NCI-H146 (cell line): ENCODE measurements around the gene ZC3H11A.
"Not testable (repeated sequence)": the region's sequence is repeated elsewhere in the genome, so short reads cannot be mapped to it uniquely, and the experiment has no call there.

Source experiments
- DNase-seq: peaks from one replicate; lab custom pipeline; 2025; lab: John Stamatoyannopoulos, UW

The ZC3H11A gene

GRCh38 chr1:203781962-203782361 is 13.5 kb upstream of the ZC3H11A start:
- DNase-seq = no peak

- DNase-seq = no peak
These were observed 5.5 kb upstream of the ZC3H11A start for GRCh38 chr1:203789966-203790365.

GRCh38 chr1:203791498-203791897 is 3.9 kb upstream of the ZC3H11A start:
- DNase-seq = no peak

GRCh38 chr1:203792486-203792885 is 2.9 kb upstream of the ZC3H11A start:
- no peak for DNase-seq

- not testable (repeated sequence) for DNase-seq
These were observed 1.9 kb upstream of the ZC3H11A start for GRCh38 chr1:203793561-203793960.

GRCh38 chr1:203794764-203795440 is 521 bp upstream of the ZC3H11A start:
- no peak for DNase-seq

GRCh38 chr1:203796236-203796605 is 798 bp downstream of the ZC3H11A start:
- peak; percentile 38 for DNase-seq

- no peak for DNase-seq
These were observed 1.8 kb downstream of the ZC3H11A start for GRCh38 chr1:203797216-203797615.

- no peak for DNase-seq
These were observed 2.7 kb downstream of the ZC3H11A start for GRCh38 chr1:203797948-203798655.

- no peak for DNase-seq
These were observed 3.7 kb downstream of the ZC3H11A start for GRCh38 chr1:203799157-203799556.

GRCh38 chr1:203799971-203800370 is 4.5 kb downstream of the ZC3H11A start:
- no peak for DNase-seq

- no peak for DNase-seq
These were observed 10.3 kb downstream of the ZC3H11A start for GRCh38 chr1:203805689-203806088.

GRCh38 chr1:203807196-203807595 is 11.8 kb downstream of the ZC3H11A start:
- no peak for DNase-seq

- DNase-seq = no peak
These were observed 18.3 kb downstream of the ZC3H11A start for GRCh38 chr1:203813581-203814341.

GRCh38 chr1:203818399-203818798 is 23.0 kb downstream of the ZC3H11A start:
- DNase-seq = no peak

GRCh38 chr1:203823306-203823705 is 27.9 kb downstream of the ZC3H11A start:
- no peak for DNase-seq

GRCh38 chr1:203826175-203826574 is 30.8 kb downstream of the ZC3H11A start:
- no peak for DNase-seq

- no peak for DNase-seq
These were observed 32.6 kb downstream of the ZC3H11A start for GRCh38 chr1:203828002-203828401.

GRCh38 chr1:203828503-203828902 is 33.1 kb downstream of the ZC3H11A start:
- DNase-seq = no peak

- DNase-seq = not testable (repeated sequence)
These were observed 33.8 kb downstream of the ZC3H11A start for GRCh38 chr1:203829247-203829646.

- DNase-seq = no peak
These were observed 40.1 kb downstream of the ZC3H11A start for GRCh38 chr1:203835476-203835875.

GRCh38 chr1:203839081-203839480 is 43.7 kb downstream of the ZC3H11A start:
- no peak for DNase-seq

GRCh38 chr1:203840208-203840808 is 44.9 kb downstream of the ZC3H11A start:
- DNase-seq = no peak
